ENCODE measurements around the gene IGFL4.

- TF ChIP-seq POLR2A (IDR thresholded peaks at IDR 0.05) (no peak), CTCF (IDR thresholded peaks at IDR 0.05) (no peak), POLR2AphosphoS5 (IDR thresholded peaks at IDR 0.05) (no peak), EP300 (IDR thresholded peaks at IDR 0.05) (no peak)
Measured at GRCh38 chr19:45996933-45997332, 43.9 kb downstream of the IGFL4 start.

Data from stomach (tissue), 4 donors.